ENCODE results near the gene TNIP2. TPM values are rescaled to one million over a fixed set of nuclear protein-coding genes. Genes with fewer than 3 reads are reported as not detected.

The TNIP2 gene
- total and polyA plus RNA-seq, 2 experiments from 2014 or later = 40.6 to 55.2 TPM

- Histone ChIP-seq H3K9me2 (ENCODE audit: insufficient read depth) (no peaks in the 10 kb centered on the region), H3K4me1 (ENCODE audit: insufficient read depth) (peaks cover 15% of the 10 kb centered on the region; the same call in 1 of the 2 replicates), H3F3A (ENCODE audit: insufficient read depth) (peaks cover 13% of the 10 kb centered on the region), H4K20me1 (ENCODE audit: insufficient read depth) (no peaks in the 10 kb centered on the region), H3K9ac (peak overlapping the region; percentile 44), H3K36me3 (ENCODE audit: low read depth) (0 out of 2 replicates have a peak, but pooled peaks cover 9% of the 10 kb centered on the region), H3K4me3 (no peak overlapping the region), H2AFZ (no peak overlapping the region), H3K4me2 (ENCODE audit: unreplicated experiment) (peak overlapping the region; percentile 36), H3K79me2 (ENCODE audit: insufficient read depth) (peaks cover 42% of the 10 kb centered on the region), H3K27me3 (replicated peaks; ENCODE audit: insufficient read depth) (no peaks in the 10 kb centered on the region), H3K27ac (peak overlapping the region; percentile 76), H3K9me3 (ENCODE audit: low read depth) (no peaks in the 10 kb centered on the region)
- 30 to 33% methylated on average over 10 of the region's 10 CpGs for WGBS, 2 experiments (ENCODE audit: low coverage in 1 of 2, low lambda C conversion rate in 2 of 2, missing lambda C conversion rate in 2 of 2)
- peak; percentile 84 for DNase-seq
- TF ChIP-seq EZH2 (IDR thresholded peaks at IDR 0.05; ENCODE audit: insufficient read depth, poor library complexity, severe bottlenecking) (no peak), EZH2phosphoT487 (IDR thresholded peaks at IDR 0.05; ENCODE audit: insufficient read depth, low read depth) (no peak)
- in situ Hi-C loops (cut with MboI) = no loop called here
Observed at GRCh38 chr4:2714061-2714770, 41.9 kb downstream of the TNIP2 start.

- Histone ChIP-seq H3K4me1 (ENCODE audit: insufficient read depth) (peaks cover 15% of the 10 kb centered on the region; the same call in 1 of the 2 replicates), H3F3A (ENCODE audit: insufficient read depth) (peaks cover 13% of the 10 kb centered on the region), H3K36me3 (ENCODE audit: low read depth) (0 out of 2 replicates have a peak, but pooled peaks cover 3% of the 10 kb centered on the region), H3K79me2 (ENCODE audit: insufficient read depth) (peaks cover 47% of the 10 kb centered on the region), H2AFZ (no peak overlapping the region), H3K9me2 (ENCODE audit: insufficient read depth) (no peaks in the 10 kb centered on the region), H3K9me3 (ENCODE audit: low read depth) (no peaks in the 10 kb centered on the region), H3K27me3 (replicated peaks; ENCODE audit: insufficient read depth) (no peaks in the 10 kb centered on the region), H3K9ac (peak overlapping the region; percentile 44), H4K20me1 (ENCODE audit: insufficient read depth) (no peaks in the 10 kb centered on the region), H3K4me2 (ENCODE audit: unreplicated experiment) (peak overlapping the region; percentile 36), H3K4me3 (no peak overlapping the region), H3K27ac (peak overlapping the region; percentile 76)
- WGBS, 2 experiments (ENCODE audit: low coverage in 1 of 2, low lambda C conversion rate in 2 of 2, missing lambda C conversion rate in 2 of 2) = 88 to 97% methylated on average over 5 of the region's 5 CpGs
- in situ Hi-C loops (cut with MboI) = no loop called here
- no peak for DNase-seq
- no peak for TF ChIP-seq EZH2phosphoT487 (IDR thresholded peaks at IDR 0.05; ENCODE audit: insufficient read depth, low read depth)
- no peak for TF ChIP-seq EZH2 (IDR thresholded peaks at IDR 0.05; ENCODE audit: insufficient read depth, poor library complexity, severe bottlenecking)
Observed at GRCh38 chr4:2713337-2713736, 42.8 kb downstream of the TNIP2 start.

- H3K4me1 ChIP-seq (ENCODE audit: insufficient read depth) = peaks cover 15% of the 10 kb centered on the region; the same call in 1 of the 2 replicates
- H3K27me3 ChIP-seq (replicated peaks; ENCODE audit: insufficient read depth) = no peaks in the 10 kb centered on the region
- peaks cover 13% of the 10 kb centered on the region for H3F3A ChIP-seq (ENCODE audit: insufficient read depth)
- no peak overlapping the region for H3K4me3 ChIP-seq
- no peaks in the 10 kb centered on the region for H3K9me3 ChIP-seq (ENCODE audit: low read depth)
- peak; percentile 35 for DNase-seq
- no peak overlapping the region for H3K4me2 ChIP-seq (ENCODE audit: unreplicated experiment)
- H3K36me3 ChIP-seq (ENCODE audit: low read depth) = 0 out of 2 replicates have a peak, but pooled peaks cover 3% of the 10 kb centered on the region
- no peak overlapping the region for H3K27ac ChIP-seq
- no peak overlapping the region for H2AFZ ChIP-seq
- TF ChIP-seq EZH2phosphoT487 (IDR thresholded peaks at IDR 0.05; ENCODE audit: insufficient read depth, low read depth) (no peak), EZH2 (IDR thresholded peaks at IDR 0.05; ENCODE audit: insufficient read depth, poor library complexity, severe bottlenecking) (no peak)
- H4K20me1 ChIP-seq (ENCODE audit: insufficient read depth) = no peaks in the 10 kb centered on the region
- no peaks in the 10 kb centered on the region for H3K9me2 ChIP-seq (ENCODE audit: insufficient read depth)
- in situ Hi-C loops (cut with MboI) = no loop called here
- 71 to 73% methylated on average over 9 of the region's 9 CpGs for whole genome bisulfite sequencing, 2 experiments (ENCODE audit: low coverage in 1 of 2, low lambda C conversion rate in 2 of 2, missing lambda C conversion rate in 2 of 2)
- no peak overlapping the region for H3K9ac ChIP-seq
- peaks cover 51% of the 10 kb centered on the region for H3K79me2 ChIP-seq (ENCODE audit: insufficient read depth)
Observed at GRCh38 chr4:2712261-2712842, 43.8 kb downstream of the TNIP2 start.

GRCh38 chr4:2702770-2703169 is 53.4 kb downstream of the TNIP2 start:
- no peak overlapping the region for H3K9ac ChIP-seq
- TF ChIP-seq EZH2 (IDR thresholded peaks at IDR 0.05; ENCODE audit: insufficient read depth, poor library complexity, severe bottlenecking) = no peak
- TF ChIP-seq EZH2phosphoT487 (IDR thresholded peaks at IDR 0.05; ENCODE audit: insufficient read depth, low read depth) = no peak
- H4K20me1 ChIP-seq (ENCODE audit: insufficient read depth) = no peaks in the 10 kb centered on the region
- in situ Hi-C loops (cut with MboI) = no loop called here
- no peak for DNase-seq
- no peaks in the 10 kb centered on the region for H3F3A ChIP-seq (ENCODE audit: insufficient read depth)
- no peaks in the 10 kb centered on the region for H3K9me2 ChIP-seq (ENCODE audit: insufficient read depth)
- H3K79me2 ChIP-seq (ENCODE audit: insufficient read depth) = peaks cover 8% of the 10 kb centered on the region
- no peaks in the 10 kb centered on the region for H3K27me3 ChIP-seq (replicated peaks; ENCODE audit: insufficient read depth)
- H3K4me1 ChIP-seq (ENCODE audit: insufficient read depth) = no peaks in the 10 kb centered on the region
- peaks cover 54% of the 10 kb centered on the region; the same call in 1 of the 2 replicates for H3K36me3 ChIP-seq (ENCODE audit: low read depth)
- 91 to 92% methylated on average over 7 of the region's 7 CpGs for WGBS, 2 experiments (ENCODE audit: low coverage in 1 of 2, low lambda C conversion rate in 2 of 2, missing lambda C conversion rate in 2 of 2)
- H3K27ac ChIP-seq = no peak overlapping the region
- no peaks in the 10 kb centered on the region for H3K9me3 ChIP-seq (ENCODE audit: low read depth)
- no peak overlapping the region for H2AFZ ChIP-seq
- no peak overlapping the region for H3K4me3 ChIP-seq
- no peak overlapping the region for H3K4me2 ChIP-seq (ENCODE audit: unreplicated experiment)
